ENCODE measurements around the gene TRH.

GRCh38 chr3:129929383-129929782 lies 45.1 kb upstream of the TRH start:
- TF ChIP-seq POLR2AphosphoS5 (IDR thresholded peaks at IDR 0.05; ENCODE audit: low read depth, low read length) (no peak), POLR2A (IDR thresholded peaks at IDR 0.05; ENCODE audit: low read depth, low read length) (no peak), TAF1 (IDR thresholded peaks at IDR 0.05; ENCODE audit: borderline replicate concordance, low read depth, low read length) (no peak)
